GM12878 (cell line): ENCODE data around the gene INTS13. TPM values are rescaled to one million over a fixed set of nuclear protein-coding genes. Genes with fewer than 3 reads are reported as not detected.

Experiments used
- ATAC-seq: fragments of 200-7000 bp; cut with Tn5 transposase; 3 replicates; pipeline ENCODE4 v1.9.1; 2020; ENCODE audit warnings: mild to moderate bottlenecking, moderate library complexity
- BruUV-seq: library from RNA; stranded (reverse); fragments of 400-500 nt; replicated peaks from 2 replicates; lab custom pipeline; 2021; lab: Mats Ljungman, UMichigan
- CTCF ChIA-PET: fragments of 300-600 bp; sonication (Branson Sonifier 250); formaldehyde crosslinking; extraction: SDS; loops from one replicate; lab custom pipeline; 2021; ENCODE audit warnings: inconsistent platforms; lab: Yijun Ruan, JAX
- POLR2A ChIA-PET: fragments of 350-600 bp; formaldehyde crosslinking; extraction: SDS; loops from one replicate; lab custom pipeline; 2021; ENCODE audit warnings: inconsistent platforms; lab: Charles Lee
- RAD21 ChIA-PET: fragments of 300-600 bp; sonication (Branson Sonifier 250); formaldehyde crosslinking; loops from one replicate; lab custom pipeline; 2023; ENCODE audit warnings: antibody characterized with exemption; ENCODE audit not compliant: unreplicated experiment; lab: Charles Lee
- SMC1A ChIA-PET: fragments of 300-600 bp; sonication (Branson Sonifier 250); formaldehyde crosslinking; loops from one replicate; lab custom pipeline; 2023; ENCODE audit not compliant: unreplicated experiment, uncharacterized antibody; lab: Charles Lee
- DNase-seq: peaks from one replicate; pipeline ENCODE4 v3.0.0-alpha.2; 2011; ENCODE audit warnings: low read depth, low spot score
- FAIRE-seq: peaks from 3 replicates; lab custom pipeline; 2011; peaks lifted over from hg19 to GRCh38; lab: Jason Lieb, UNC
- H2AFZ ChIP-seq: 2 replicates; pipeline ENCODE4 v1.6.0; 2011; ENCODE audit warnings: low read depth, low read length, control low read depth; ENCODE audit not compliant: control insufficient read depth
- H3K27ac ChIP-seq: 2 replicates; pipeline ENCODE4 v1.5.1; 2011; ENCODE audit warnings: control low read depth; ENCODE audit not compliant: control insufficient read depth, insufficient read depth
- H3K27me3 ChIP-seq, 2 experiments: replicated peaks in 1 of 2; 2 replicates each; pipeline versions ENCODE4 v1.6.0 to v1.6.1; 2011; ENCODE audit warnings: low read length in 1 of 2; ENCODE audit not compliant: control insufficient read depth in 2 of 2, insufficient read depth in 2 of 2
- H3K36me3 ChIP-seq, 2 experiments: 2 replicates each; pipeline ENCODE4 v1.5.1; 2011; ENCODE audit warnings: low read length in 1 of 2; ENCODE audit not compliant: control insufficient read depth in 2 of 2, insufficient read depth in 2 of 2
- H3K4me1 ChIP-seq: 2 replicates; pipeline ENCODE4 v1.6.1; 2011; ENCODE audit warnings: mild to moderate bottlenecking, low read length, moderate library complexity, mixed read lengths; ENCODE audit not compliant: control insufficient read depth, insufficient read depth
- H3K4me2 ChIP-seq: 2 replicates; pipeline ENCODE4 v1.6.0; 2011; ENCODE audit warnings: control low read depth; ENCODE audit not compliant: control insufficient read depth, insufficient read depth
- H3K4me3 ChIP-seq: fragments of 200-600 bp; sonication (generic); 2 replicates; pipeline ENCODE4 v1.5.1; 2016
- H3K79me2 ChIP-seq: 2 replicates; pipeline ENCODE4 v1.6.0; 2011; ENCODE audit warnings: low read length; ENCODE audit not compliant: control insufficient read depth, insufficient read depth
- H3K9ac ChIP-seq: 2 replicates; pipeline ENCODE4 v1.8.0; 2011; ENCODE audit warnings: low read length, control low read depth, mixed read lengths; ENCODE audit not compliant: control insufficient read depth, insufficient read depth
- H3K9me3 ChIP-seq: replicated peaks from 3 replicates; pipeline ENCODE4 v1.5.1; 2011; ENCODE audit warnings: mild to moderate bottlenecking, low read length; ENCODE audit not compliant: control insufficient read depth, insufficient read depth
- H4K20me1 ChIP-seq: 2 replicates; pipeline ENCODE4 v1.6.0; 2011; ENCODE audit not compliant: control insufficient read depth, insufficient read depth
- BHLHE40 ChIP-seq, 2 experiments: fragments of 450-650 bp in 1 of 2; IDR thresholded peaks; 2 replicates each; pipeline ENCODE4 v1.6.1; 2011 to 2017; ENCODE audit warnings: low read depth in 2 of 2, borderline replicate concordance in 1 of 2, improper control_type of control experiment in 1 of 2, low read length in 1 of 2, mild to moderate bottlenecking in 1 of 2
- BMI1 ChIP-seq: fragments of 450-650 bp; IDR thresholded peaks from 2 replicates; pipeline ENCODE4 v1.6.1; 2016; ENCODE audit warnings: mild to moderate bottlenecking, moderate library complexity, borderline replicate concordance
- DPF2 ChIP-seq: fragments of 450-650 bp; IDR thresholded peaks from 2 replicates; pipeline ENCODE4 v1.6.1; 2017; ENCODE audit warnings: mild to moderate bottlenecking
- EZH2 ChIP-seq: IDR thresholded peaks from 2 replicates; pipeline ENCODE4 v1.6.1; 2012; ENCODE audit warnings: low read depth, mild to moderate bottlenecking, control low read depth, inconsistent platforms, low read length, borderline replicate concordance; ENCODE audit not compliant: control insufficient read depth
- MYB ChIP-seq: fragments of 150-350 bp; IDR thresholded peaks from 2 replicates; pipeline ENCODE4 v1.6.1; 2014; ENCODE audit warnings: mild to moderate bottlenecking, low read depth, low read length, borderline replicate concordance
- RCOR1 ChIP-seq: conservative IDR thresholded peaks from 2 replicates; pipeline ENCODE4 v1.6.1; 2012; ENCODE audit warnings: low read depth, low read length, improper control_type of control experiment
- RELA ChIP-seq: fragments of 450-650 bp; IDR thresholded peaks from 2 replicates; pipeline ENCODE4 v1.8.0; 2014; ENCODE audit warnings: borderline replicate concordance; ENCODE audit not compliant: partially characterized antibody
- SMC3 ChIP-seq: IDR thresholded peaks from 2 replicates; pipeline ENCODE4 v1.6.1; 2011; ENCODE audit warnings: low read length, improper control_type of control experiment, borderline replicate concordance
- SP1 ChIP-seq: IDR thresholded peaks from one replicate; pipeline ENCODE4 v1.6.1; 2011; ENCODE audit warnings: low read depth, low read length
- YBX1 ChIP-seq: fragments of 450-650 bp; IDR thresholded peaks from 2 replicates; pipeline ENCODE4 v1.6.1; 2016; ENCODE audit warnings: antibody characterized with exemption
- ZBTB4 ChIP-seq: fragments of 450-650 bp; formaldehyde crosslinking; IDR thresholded peaks from 2 replicates; pipeline ENCODE4 v1.4.0; 2022; ENCODE audit warnings: mild to moderate bottlenecking, moderate library complexity
- WGBS: methylation state at CpG from one replicate; pipeline ENCODE4 v1.1.6; 2016; ENCODE audit warnings: low lambda C conversion rate; ENCODE audit not compliant: insufficient replicate concordance, insufficient coverage; ENCODE audit errors: missing lambda C conversion rate; 5-methylcytosine and 5-hydroxymethylcytosine counted together
- in situ Hi-C: fragments of 300-500 bp; cut with MboI; formaldehyde crosslinking; loops from 9 replicates; pipeline ENCODE4 v1.14.3; 2018; ENCODE audit warnings: mixed read lengths
- intact Hi-C: fragments of 100-400 bp; cut with micrococcal nuclease; formaldehyde crosslinking; loops from one replicate; pipeline ENCODE4 v1.14.2; 2022; ENCODE audit not compliant: unreplicated experiment
- polyA plus RNA-seq, 11 experiments: library from polyadenylated mRNA; depleted of rRNA in 4 of 11; unstranded in 6 of 11; stranded (reverse) in 5 of 11; fragments of >200 nt; fragmentation: Nextera tagmentation in 4 of 11; fragmentation: Illumina TruSeq in 1 of 11; extraction: Ambion mirVana in 4 of 11; extraction: Trizol in 1 of 11; gene quantifications; 1 replicate in 1 of 11; 2 replicates in 10 of 11; pipeline versions ENCODE4 v1.2.1 to v1.2.3, GENCODE V29; 2011 to 2016; ENCODE audit warnings: inconsistent platforms in 2 of 11, missing spikeins in 2 of 11, low read depth in 1 of 11
- total RNA-seq, 4 experiments: library from RNA; depleted of rRNA in 3 of 4; stranded (reverse); fragments of >200 nt in 3 of 4; fragmentation: Illumina TruSeq in 1 of 4; extraction: Trizol in 1 of 4; gene quantifications; 2 replicates each; pipeline versions ENCODE4 v1.2.1 to v1.2.3, GENCODE V29; 2013 to 2021
- TF ChIP-seq, protein P1 (sequence below): fragments of 450-650 bp; IDR thresholded peaks from 2 replicates; pipeline ENCODE4 v1.6.1; 2017; ENCODE audit warnings: antibody characterized with exemption, mild to moderate bottlenecking, moderate library complexity
- TF ChIP-seq, protein P2 (sequence below): fragments of 450-650 bp; IDR thresholded peaks from 2 replicates; pipeline ENCODE4 v1.6.1; 2017; ENCODE audit warnings: low read depth, mild to moderate bottlenecking, moderate library complexity

INTS13 gene
- total and polyA plus RNA-seq, 10 of the 15 experiments (the other 5 are each of a cell fraction or from before 2014, with no cell fraction given), result 33.4 to 72.0 (median 59.9) TPM

GRCh38 chr12:26939192-26939832 is 1.5 kb upstream of the INTS13 start:
- RAD21 ChIA-PET, result interaction anchor here (1.2 kb wide), 1 partner anchor 72 kb away, joined by 3 read pairs; no protein-coding TSS in a partner anchor
- SMC1A ChIA-PET, result interaction anchor here (1.0 to 2.0 kb wide), 3 partner anchors 32 to 74 kb away, joined by 3 to 13 read pairs (median 5); no protein-coding TSS in a partner anchor
- H3K4me3 ChIP-seq, result peak overlapping the region; percentile 99
- H2AFZ ChIP-seq, result peak overlapping the region; percentile 26; the same call in 1 of the 2 replicates
- H3K4me2 ChIP-seq, result peak overlapping the region; percentile 86
- peak overlapping the region; percentile 86 for H3K9ac ChIP-seq
- under 1% methylated on average over 9 of the region's 9 CpGs for WGBS
- H3K4me1 ChIP-seq, result peaks cover 8% of the 10 kb centered on the region
- H3K36me3 ChIP-seq, result 0 out of 4 replicates have a peak, but pooled peaks cover 0 to 2% of the 10 kb centered on the region in 2 experiments
- peak; percentile 34 for DNase-seq
- no peaks in the 10 kb centered on the region for H4K20me1 ChIP-seq
- in situ Hi-C loops (no loop called here), intact Hi-C loops (loop anchor here (2.0 to 10.0 kb wide), 3 partner anchors 75 to 305 kb away; partner anchors contain the start of genes STK38L and TM7SF3)
- FAIRE-seq, result no peak
- CTCF ChIA-PET, result interaction anchor here (0.6 to 0.7 kb wide), 2 partner anchors 60 to 76 kb away, joined by 3 to 4 read pairs; no protein-coding TSS in a partner anchor
- BruUV-seq, result TSS peak; percentile 66
- H3K27ac ChIP-seq, result peak overlapping the region; percentile 94
- peaks cover 1% of the 10 kb centered on the region; the same call in 1 of the 3 replicates for H3K9me3 ChIP-seq
- peaks cover 100% of the 10 kb centered on the region for H3K79me2 ChIP-seq
- no peaks in the 10 kb centered on the region for H3K27me3 ChIP-seq
- POLR2A ChIA-PET, result interaction anchor here (1.2 kb wide), 1 partner anchor 71 kb away, joined by 5 read pairs; no protein-coding TSS in a partner anchor
- peak; percentile 23 for ATAC-seq
- TF ChIP-seq BMI1, result no peak
- TF ChIP-seq DPF2, result no peak
- TF ChIP-seq EZH2, result no peak
- TF ChIP-seq ZBTB4 (CRISPR knock-in tag), result no peak
- no peak for TF ChIP-seq RCOR1
- TF ChIP-seq BHLHE40 (IDR thresholded peaks at IDR 0.05; ENCODE audit: borderline replicate concordance in 1 of 2, low read depth in 2 of 2, low read length in 1 of 2), result no peak
- TF ChIP-seq, protein P1, sequence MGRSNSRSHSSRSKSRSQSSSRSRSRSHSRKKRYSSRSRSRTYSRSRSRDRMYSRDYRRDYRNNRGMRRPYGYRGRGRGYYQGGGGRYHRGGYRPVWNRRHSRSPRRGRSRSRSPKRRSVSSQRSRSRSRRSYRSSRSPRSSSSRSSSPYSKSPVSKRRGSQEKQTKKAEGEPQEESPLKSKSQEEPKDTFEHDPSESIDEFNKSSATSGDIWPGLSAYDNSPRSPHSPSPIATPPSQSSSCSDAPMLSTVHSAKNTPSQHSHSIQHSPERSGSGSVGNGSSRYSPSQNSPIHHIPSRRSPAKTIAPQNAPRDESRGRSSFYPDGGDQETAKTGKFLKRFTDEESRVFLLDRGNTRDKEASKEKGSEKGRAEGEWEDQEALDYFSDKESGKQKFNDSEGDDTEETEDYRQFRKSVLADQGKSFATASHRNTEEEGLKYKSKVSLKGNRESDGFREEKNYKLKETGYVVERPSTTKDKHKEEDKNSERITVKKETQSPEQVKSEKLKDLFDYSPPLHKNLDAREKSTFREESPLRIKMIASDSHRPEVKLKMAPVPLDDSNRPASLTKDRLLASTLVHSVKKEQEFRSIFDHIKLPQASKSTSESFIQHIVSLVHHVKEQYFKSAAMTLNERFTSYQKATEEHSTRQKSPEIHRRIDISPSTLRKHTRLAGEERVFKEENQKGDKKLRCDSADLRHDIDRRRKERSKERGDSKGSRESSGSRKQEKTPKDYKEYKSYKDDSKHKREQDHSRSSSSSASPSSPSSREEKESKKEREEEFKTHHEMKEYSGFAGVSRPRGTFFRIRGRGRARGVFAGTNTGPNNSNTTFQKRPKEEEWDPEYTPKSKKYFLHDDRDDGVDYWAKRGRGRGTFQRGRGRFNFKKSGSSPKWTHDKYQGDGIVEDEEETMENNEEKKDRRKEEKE, result no peak
- no peak for TF ChIP-seq SP1
- TF ChIP-seq YBX1, result no peak
- no peak for TF ChIP-seq MYB
- TF ChIP-seq RELA, result no peak
- TF ChIP-seq SMC3, result no peak
- TF ChIP-seq, protein P2, sequence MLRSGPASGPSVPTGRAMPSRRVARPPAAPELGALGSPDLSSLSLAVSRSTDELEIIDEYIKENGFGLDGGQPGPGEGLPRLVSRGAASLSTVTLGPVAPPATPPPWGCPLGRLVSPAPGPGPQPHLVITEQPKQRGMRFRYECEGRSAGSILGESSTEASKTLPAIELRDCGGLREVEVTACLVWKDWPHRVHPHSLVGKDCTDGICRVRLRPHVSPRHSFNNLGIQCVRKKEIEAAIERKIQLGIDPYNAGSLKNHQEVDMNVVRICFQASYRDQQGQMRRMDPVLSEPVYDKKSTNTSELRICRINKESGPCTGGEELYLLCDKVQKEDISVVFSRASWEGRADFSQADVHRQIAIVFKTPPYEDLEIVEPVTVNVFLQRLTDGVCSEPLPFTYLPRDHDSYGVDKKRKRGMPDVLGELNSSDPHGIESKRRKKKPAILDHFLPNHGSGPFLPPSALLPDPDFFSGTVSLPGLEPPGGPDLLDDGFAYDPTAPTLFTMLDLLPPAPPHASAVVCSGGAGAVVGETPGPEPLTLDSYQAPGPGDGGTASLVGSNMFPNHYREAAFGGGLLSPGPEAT, result no peak
